ENCODE data around the gene TSPAN3. TPM values are rescaled to one million over a fixed set of nuclear protein-coding genes. Genes with fewer than 3 reads are reported as not detected.

Gene TSPAN3
- total and polyA plus RNA-seq, 2 donors: 108 to 127 TPM

DNA sequence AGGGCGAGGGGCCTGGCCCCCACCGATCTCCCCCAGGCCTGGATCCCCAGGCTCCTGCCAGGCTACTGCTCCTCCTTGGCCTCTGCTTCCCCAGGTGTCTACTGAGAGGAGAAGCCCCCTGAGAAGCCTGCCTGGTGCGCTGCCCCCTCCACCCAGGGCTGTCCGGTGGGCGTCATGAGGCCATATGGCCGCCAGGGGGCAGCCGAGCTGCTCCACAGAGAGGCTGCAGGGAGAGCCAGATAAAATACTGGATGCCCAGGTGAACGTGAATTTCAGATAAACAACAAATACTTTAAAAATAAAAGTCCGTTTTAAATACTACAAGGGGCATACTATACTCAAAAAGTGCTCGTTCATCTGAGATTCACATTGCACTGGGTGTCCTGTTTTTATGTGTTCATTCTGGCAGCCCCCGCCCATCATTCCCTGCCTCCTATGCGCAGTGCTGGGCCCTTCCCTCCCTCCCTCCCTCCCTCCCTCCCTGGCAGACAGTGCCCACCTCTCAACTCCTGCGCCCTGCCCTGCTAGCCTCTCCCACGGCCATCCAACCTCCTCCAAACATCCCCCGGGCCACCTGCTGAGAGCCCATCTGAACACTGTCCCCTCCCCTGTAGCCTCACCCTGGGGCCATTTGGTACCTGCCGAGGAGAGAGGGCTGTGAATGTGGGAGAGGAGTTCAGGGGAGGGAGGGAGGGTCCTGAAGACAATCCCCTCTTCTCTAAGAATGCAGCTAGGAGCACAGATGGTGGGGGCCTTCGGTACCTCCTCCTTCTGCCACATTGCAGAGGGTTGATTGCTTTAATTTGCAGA, 46.4 kb downstream of the TSPAN3 start:
- Histone ChIP-seq H3K36me3 (ENCODE audit: control insufficient read depth in 2 of 2, insufficient read depth in 2 of 2, low read length in 1 of 2) (peaks cover 7 to 9% of the 10 kb centered on the region in 2 donors), H3K4me3 (ENCODE audit: low read length in 2 of 2) (no peak overlapping the region), H3K9me3 (ENCODE audit: control insufficient read depth in 2 of 2, insufficient read depth in 1 of 2, low read length in 1 of 2) (no peaks in the 10 kb centered on the region), H3K27me3 (ENCODE audit: control insufficient read depth in 2 of 2, insufficient read depth in 1 of 2, low read length in 1 of 2) (no peaks in the 10 kb centered on the region), H3K27ac (ENCODE audit: low read depth in 1 of 2, low read length in 1 of 2) (no peak overlapping the region), H3K4me1 (ENCODE audit: control insufficient read depth in 2 of 2, insufficient read depth in 2 of 2, low read length in 2 of 2) (peaks cover 14 to 29% of the 10 kb centered on the region in 2 donors)
- 67% methylated on average over 17 of the region's 17 CpGs for WGBS
- peak in 3 of 9 donors; percentile 54 to 74 (median 65) for DNase-seq (ENCODE audit: low read depth in 6 of 9, low spot score in 9 of 9)

DNA sequence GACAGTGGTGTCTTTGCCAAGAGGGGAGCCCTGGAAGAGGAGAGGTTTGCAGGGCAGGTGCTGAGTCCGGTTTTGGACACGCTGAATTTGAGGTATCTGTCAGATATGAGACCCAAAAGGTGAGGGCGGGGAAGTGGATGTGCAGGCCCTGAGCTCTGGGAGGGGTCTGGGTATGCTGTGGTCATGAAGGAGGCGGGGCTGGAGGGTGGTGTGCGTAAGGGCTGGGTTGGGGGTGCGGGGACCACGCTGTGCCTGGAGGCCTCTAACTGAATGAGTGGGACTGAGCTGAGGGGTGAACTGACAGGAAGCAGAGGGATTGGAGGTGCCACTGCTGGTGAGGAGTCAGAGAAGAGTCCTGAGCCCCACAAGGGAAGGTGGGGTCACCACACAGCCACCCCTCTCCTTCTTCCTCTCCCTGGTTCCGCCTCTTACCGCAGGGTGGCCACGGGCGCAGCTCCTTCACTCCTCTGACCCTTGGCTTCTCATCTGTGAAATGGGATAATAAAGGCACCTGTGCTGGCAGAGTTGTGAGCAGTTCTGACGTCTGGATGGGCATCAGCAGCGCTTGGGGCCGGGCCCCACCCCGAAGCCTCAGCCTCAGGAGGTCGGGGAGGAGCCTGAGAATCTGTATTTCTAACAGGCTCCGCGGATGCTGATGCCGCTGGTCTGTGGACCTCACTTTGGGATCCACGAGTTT, 47.2 kb downstream of the TSPAN3 start:
- H3K4me1 ChIP-seq (ENCODE audit: control insufficient read depth in 2 of 2, insufficient read depth in 2 of 2, low read length in 2 of 2): peaks cover 14 to 37% of the 10 kb centered on the region in 2 donors
- H3K27ac ChIP-seq (ENCODE audit: low read depth in 1 of 2, low read length in 1 of 2): no peak overlapping the region
- DNase-seq (ENCODE audit: low read depth in 6 of 9, low spot score in 9 of 9): no peak
- no peaks in the 10 kb centered on the region for H3K27me3 ChIP-seq (ENCODE audit: control insufficient read depth in 2 of 2, insufficient read depth in 1 of 2, low read length in 1 of 2)
- H3K36me3 ChIP-seq (ENCODE audit: control insufficient read depth in 2 of 2, insufficient read depth in 2 of 2, low read length in 1 of 2): peaks cover 7 to 10% of the 10 kb centered on the region in 2 donors
- H3K9me3 ChIP-seq (ENCODE audit: control insufficient read depth in 2 of 2, insufficient read depth in 1 of 2, low read length in 1 of 2): no peaks in the 10 kb centered on the region
- H3K4me3 ChIP-seq (ENCODE audit: low read length in 2 of 2): no peak overlapping the region
- 86% methylated on average over 20 of the region's 20 CpGs for WGBS

DNA sequence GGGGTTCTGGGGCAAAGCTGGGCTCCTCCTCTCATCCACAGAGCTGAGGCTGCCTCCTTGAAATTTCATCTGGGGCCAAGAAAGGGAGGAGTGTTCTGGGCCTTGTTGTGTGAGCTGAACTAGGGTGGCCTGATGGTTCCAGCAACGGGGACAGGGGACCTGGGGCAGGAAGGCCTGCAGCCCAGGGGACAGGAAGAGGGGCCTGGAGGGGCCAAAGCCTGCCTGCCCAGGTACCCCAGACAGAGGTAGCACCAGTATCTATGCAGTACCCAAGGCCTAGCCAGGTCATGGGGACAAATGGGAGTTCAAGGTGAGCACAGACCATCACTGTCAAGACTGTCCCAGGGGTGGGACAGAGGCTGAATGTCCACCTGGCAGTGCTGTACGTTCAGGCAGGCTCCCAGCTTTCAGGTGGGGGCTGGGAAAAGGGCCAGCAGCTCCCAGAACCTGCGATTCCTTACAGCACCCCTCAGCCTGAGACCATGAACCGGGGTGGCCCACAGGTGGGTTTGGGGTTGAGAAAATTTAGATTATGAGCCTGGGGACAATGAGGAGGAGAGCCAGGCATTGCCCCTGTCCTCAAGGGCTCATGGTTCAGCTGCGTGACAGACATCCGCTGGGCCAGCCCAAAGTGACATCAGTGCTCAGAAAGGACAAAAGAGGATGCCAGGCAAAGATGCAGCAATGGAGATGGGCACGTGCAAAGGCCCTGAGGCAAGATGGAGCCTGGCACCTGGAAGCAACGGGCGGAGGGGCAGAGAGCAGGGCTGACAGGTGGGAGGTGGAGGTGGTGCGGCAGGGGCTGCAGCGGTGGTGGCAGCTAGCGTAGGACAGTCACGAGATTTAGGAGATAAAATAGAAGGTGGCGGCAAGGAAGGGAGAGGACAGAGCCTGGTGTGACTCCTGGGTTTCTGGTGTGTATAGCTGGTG, 48.0 kb downstream of the TSPAN3 start:
- H3K27ac ChIP-seq (ENCODE audit: low read depth in 1 of 2, low read length in 1 of 2): peak overlapping the region in 1 of 2 donors; percentile 63
- H3K27me3 ChIP-seq (ENCODE audit: control insufficient read depth in 2 of 2, insufficient read depth in 1 of 2, low read length in 1 of 2): no peaks in the 10 kb centered on the region
- H3K36me3 ChIP-seq (ENCODE audit: control insufficient read depth in 2 of 2, insufficient read depth in 2 of 2, low read length in 1 of 2): peaks cover 5 to 11% of the 10 kb centered on the region in 2 donors
- H3K4me3 ChIP-seq (ENCODE audit: low read length in 2 of 2): no peak overlapping the region
- DNase-seq (ENCODE audit: low read depth in 6 of 9, low spot score in 9 of 9): no peak
- no peaks in the 10 kb centered on the region for H3K9me3 ChIP-seq (ENCODE audit: control insufficient read depth in 2 of 2, insufficient read depth in 1 of 2, low read length in 1 of 2)
- 92% methylated on average over 14 of the region's 14 CpGs for WGBS
- H3K4me1 ChIP-seq (ENCODE audit: control insufficient read depth in 2 of 2, insufficient read depth in 2 of 2, low read length in 2 of 2): peaks cover 14 to 42% of the 10 kb centered on the region in 2 donors

DNA sequence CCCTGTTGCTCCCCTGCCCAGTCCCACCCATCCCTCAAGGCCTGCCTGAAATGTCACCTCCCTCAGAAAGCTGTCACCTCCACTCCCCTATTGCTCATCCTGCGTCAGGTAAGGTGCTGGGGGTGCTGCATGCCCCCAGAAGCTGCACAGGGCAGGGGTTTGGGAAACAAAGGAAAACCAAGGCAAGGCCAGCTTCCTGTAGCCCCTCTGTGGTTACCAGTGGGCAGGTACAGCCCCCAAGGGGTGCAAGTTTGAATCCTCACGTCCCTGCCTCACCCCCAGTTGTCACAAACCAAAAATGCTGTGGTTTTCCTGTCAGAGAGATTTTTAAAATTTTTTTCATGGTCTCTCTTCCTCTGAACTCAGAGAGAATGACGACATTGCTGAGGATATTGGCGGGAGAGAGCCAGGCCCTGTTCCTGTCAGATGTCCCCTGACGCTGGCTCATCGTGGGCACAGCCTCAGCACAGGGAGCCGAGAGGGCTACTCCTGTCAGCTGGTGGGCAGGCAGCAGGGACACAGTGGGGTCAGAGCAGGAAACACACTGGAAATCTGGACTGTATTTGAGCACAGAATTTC, 49.0 kb downstream of the TSPAN3 start:
- peak in 1 of 9 donors; percentile 54 for DNase-seq (ENCODE audit: low read depth in 6 of 9, low spot score in 9 of 9)
- H3K27ac ChIP-seq (ENCODE audit: low read depth in 1 of 2, low read length in 1 of 2): peak overlapping the region; percentile 55 to 63

GRCh38 chr15:77021088-77021481, 49.8 kb downstream of the TSPAN3 start:
- 93% methylated on average over 9 of the region's 9 CpGs for WGBS
- peaks cover 14 to 50% of the 10 kb centered on the region in 2 donors for H3K4me1 ChIP-seq (ENCODE audit: control insufficient read depth in 2 of 2, insufficient read depth in 2 of 2, low read length in 2 of 2)

More for the DNA sequence above, 49.0 kb downstream of the TSPAN3 start:
- no peaks in the 10 kb centered on the region for H3K27me3 ChIP-seq (ENCODE audit: control insufficient read depth in 2 of 2, insufficient read depth in 1 of 2, low read length in 1 of 2)
- H3K36me3 ChIP-seq (ENCODE audit: control insufficient read depth in 2 of 2, insufficient read depth in 2 of 2, low read length in 1 of 2): peaks cover 5 to 11% of the 10 kb centered on the region in 2 donors
- no peak overlapping the region for H3K4me3 ChIP-seq (ENCODE audit: low read length in 2 of 2)
- H3K4me1 ChIP-seq (ENCODE audit: control insufficient read depth in 2 of 2, insufficient read depth in 2 of 2, low read length in 2 of 2): peaks cover 14 to 45% of the 10 kb centered on the region in 2 donors
- no peaks in the 10 kb centered on the region for H3K9me3 ChIP-seq (ENCODE audit: control insufficient read depth in 2 of 2, insufficient read depth in 1 of 2, low read length in 1 of 2)
- WGBS: 16% methylated on average over 7 of the region's 7 CpGs

DNA sequence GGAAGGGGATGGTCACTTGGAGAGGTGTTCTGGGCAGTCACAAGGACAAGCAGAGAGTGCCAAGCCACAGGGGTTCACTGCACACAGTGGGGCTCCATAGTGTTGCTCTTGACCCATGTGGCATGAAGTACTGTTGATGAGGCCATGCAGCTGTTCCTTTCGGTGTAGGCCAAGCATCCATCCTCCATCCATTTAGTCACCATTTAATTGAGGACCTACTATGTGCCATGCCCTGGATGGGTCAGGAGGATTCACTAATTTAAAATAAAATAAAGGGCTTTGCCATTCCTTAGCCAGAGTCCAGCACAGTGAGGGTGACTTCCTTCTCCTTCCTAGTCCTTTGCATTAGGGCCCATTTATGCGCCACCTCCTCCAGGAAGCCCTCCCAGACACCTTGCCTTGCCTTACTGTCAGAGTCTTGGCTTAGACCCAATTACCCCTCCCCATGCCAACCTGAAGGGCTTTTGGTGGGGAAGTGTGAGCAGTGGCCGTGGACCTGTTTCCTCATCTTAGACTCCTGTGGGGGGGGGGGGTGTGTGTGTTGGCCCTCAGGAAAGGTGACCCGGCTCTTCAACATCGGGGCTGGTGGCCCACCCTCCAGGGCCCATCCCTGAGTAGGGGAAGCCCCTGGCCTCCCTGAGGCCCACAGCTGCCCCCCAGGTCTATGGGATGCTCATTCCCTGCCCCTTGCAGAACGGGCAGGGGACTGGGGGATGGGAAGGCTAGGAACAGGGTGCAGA, 50.4 kb downstream of the TSPAN3 start:
- Histone ChIP-seq H3K27ac (ENCODE audit: low read depth in 1 of 2, low read length in 1 of 2) (no peak overlapping the region), H3K4me3 (ENCODE audit: low read length in 2 of 2) (no peak overlapping the region), H3K36me3 (ENCODE audit: control insufficient read depth in 2 of 2, insufficient read depth in 2 of 2, low read length in 1 of 2) (peaks cover 5 to 11% of the 10 kb centered on the region in 2 donors), H3K9me3 (ENCODE audit: control insufficient read depth in 2 of 2, insufficient read depth in 1 of 2, low read length in 1 of 2) (no peaks in the 10 kb centered on the region), H3K27me3 (ENCODE audit: control insufficient read depth in 2 of 2, insufficient read depth in 1 of 2, low read length in 1 of 2) (no peaks in the 10 kb centered on the region), H3K4me1 (ENCODE audit: control insufficient read depth in 2 of 2, insufficient read depth in 2 of 2, low read length in 2 of 2) (peaks cover 14 to 56% of the 10 kb centered on the region in 2 donors)
- no peak for DNase-seq (ENCODE audit: low read depth in 6 of 9, low spot score in 9 of 9)
- WGBS: 93% methylated on average over 6 of the region's 6 CpGs

More at GRCh38 chr15:77021088-77021481, 49.8 kb downstream of the TSPAN3 start:
- Histone ChIP-seq H3K36me3 (ENCODE audit: control insufficient read depth in 2 of 2, insufficient read depth in 2 of 2, low read length in 1 of 2) (peaks cover 5 to 11% of the 10 kb centered on the region in 2 donors), H3K9me3 (ENCODE audit: control insufficient read depth in 2 of 2, insufficient read depth in 1 of 2, low read length in 1 of 2) (no peaks in the 10 kb centered on the region), H3K27ac (ENCODE audit: low read depth in 1 of 2, low read length in 1 of 2) (no peak overlapping the region), H3K4me3 (ENCODE audit: low read length in 2 of 2) (no peak overlapping the region), H3K27me3 (ENCODE audit: control insufficient read depth in 2 of 2, insufficient read depth in 1 of 2, low read length in 1 of 2) (no peaks in the 10 kb centered on the region)
- no peak for DNase-seq (ENCODE audit: low read depth in 6 of 9, low spot score in 9 of 9)

DNA sequence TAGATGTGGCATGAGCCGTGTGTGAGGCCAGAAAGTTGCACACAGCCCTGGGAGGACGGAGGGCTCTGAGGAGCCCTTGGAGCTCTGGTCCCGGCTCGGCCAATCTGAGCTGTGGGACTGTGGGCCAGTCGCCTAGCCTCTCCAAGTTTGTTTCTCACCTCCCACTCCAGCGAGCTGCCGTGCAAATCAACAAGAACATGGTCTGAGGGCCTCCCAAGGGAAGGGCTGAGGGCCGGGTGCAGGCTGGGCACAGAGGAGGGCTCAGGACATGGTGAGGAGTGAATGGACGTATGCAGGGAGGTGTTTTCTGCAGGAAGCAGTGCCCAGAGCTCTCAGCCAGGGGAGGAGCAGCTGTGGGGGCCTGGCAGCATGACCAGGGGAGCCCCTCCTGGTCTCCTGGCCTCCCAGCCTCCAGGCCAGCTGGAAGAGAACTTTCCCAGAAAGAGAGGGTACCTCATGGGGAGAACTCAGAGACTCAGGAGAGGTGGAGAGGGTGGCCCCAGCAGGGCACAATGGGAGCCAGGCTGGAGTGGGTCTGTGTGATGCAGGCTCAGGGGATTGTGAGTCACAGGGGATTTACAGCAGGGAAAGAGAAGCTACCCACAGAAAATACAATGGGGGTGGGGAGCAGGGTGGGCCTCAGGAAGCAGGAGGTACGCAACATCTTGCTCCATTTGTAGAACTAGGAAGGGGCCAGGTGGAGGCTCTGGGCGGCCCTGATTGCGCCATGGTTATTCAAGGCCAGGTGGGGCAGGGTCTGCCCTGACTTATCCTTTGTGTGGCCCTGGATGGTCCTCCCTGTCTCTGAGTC, 51.2 kb downstream of the TSPAN3 start:
- 89% methylated on average over 12 of the region's 12 CpGs for WGBS
- H3K27me3 ChIP-seq (ENCODE audit: control insufficient read depth in 2 of 2, insufficient read depth in 1 of 2, low read length in 1 of 2): no peaks in the 10 kb centered on the region
- H3K9me3 ChIP-seq (ENCODE audit: control insufficient read depth in 2 of 2, insufficient read depth in 1 of 2, low read length in 1 of 2): no peaks in the 10 kb centered on the region
- no peak for DNase-seq (ENCODE audit: low read depth in 6 of 9, low spot score in 9 of 9)
- H3K4me1 ChIP-seq (ENCODE audit: control insufficient read depth in 2 of 2, insufficient read depth in 2 of 2, low read length in 2 of 2): peaks cover 15 to 63% of the 10 kb centered on the region in 2 donors
- H3K4me3 ChIP-seq (ENCODE audit: low read length in 2 of 2): no peak overlapping the region
- no peak overlapping the region for H3K27ac ChIP-seq (ENCODE audit: low read depth in 1 of 2, low read length in 1 of 2)
- H3K36me3 ChIP-seq (ENCODE audit: control insufficient read depth in 2 of 2, insufficient read depth in 2 of 2, low read length in 1 of 2): peaks cover 5 to 11% of the 10 kb centered on the region in 2 donors
